Endothelial cell of umbilical vein (primary cell): ENCODE data around the gene SEMA4D. TPM values are rescaled to one million over a fixed set of nuclear protein-coding genes. Genes with fewer than 3 reads are reported as not detected.
A peak's percentile ranks its signal among the peaks of the same experiment; 100 is the strongest.

Experiments
- BruUV-seq: library from RNA; stranded (reverse); fragments of 400-500 nt; replicated peaks from 2 replicates; lab custom pipeline; 2021; lab: Mats Ljungman, UMichigan
- CTCF ChIA-PET: fragments of 300-600, 350-600 bp; sonication (Branson Sonifier 250); formaldehyde crosslinking; loops from one replicate; lab custom pipeline; 2021; ENCODE audit warnings: antibody characterized with exemption, inconsistent platforms; lab: Charles Lee
- POLR2A ChIA-PET: fragments of 300-600, 350-600 bp; sonication (Branson Sonifier 250); formaldehyde crosslinking; loops from one replicate; lab custom pipeline; 2021; ENCODE audit warnings: antibody characterized with exemption, inconsistent platforms; lab: Charles Lee
- DNase-seq: peaks from one replicate; pipeline ENCODE4 v3.0.0-alpha.2; 2011; ENCODE audit warnings: low read depth, low spot score
- FAIRE-seq: peaks from 2 replicates; lab custom pipeline; 2011; peaks lifted over from hg19 to GRCh38; lab: Jason Lieb, UNC
- H2AFZ ChIP-seq: 2 replicates; pipeline ENCODE4 v1.6.0; 2012; ENCODE audit warnings: low read depth, low read length, control low read depth, inconsistent platforms
- H3K27ac ChIP-seq: 2 replicates; pipeline ENCODE4 v1.5.1; 2011; ENCODE audit warnings: low read depth, mild to moderate bottlenecking, control low read depth, low read length, moderate library complexity; ENCODE audit not compliant: insufficient read depth
- H3K27me3 ChIP-seq, 2 experiments: 2 replicates each; pipeline versions ENCODE4 v1.6.0 to v1.6.1; 2011; ENCODE audit warnings: low read length in 2 of 2, mixed read lengths in 1 of 2; ENCODE audit not compliant: control insufficient read depth in 2 of 2, insufficient read depth in 2 of 2
- H3K36me3 ChIP-seq, 2 experiments: 2 replicates in 1 of 2; 3 replicates in 1 of 2; pipeline ENCODE4 v1.5.1; 2011; ENCODE audit warnings: low read length in 2 of 2, mild to moderate bottlenecking in 1 of 2, moderate library complexity in 1 of 2; ENCODE audit not compliant: control insufficient read depth in 2 of 2, insufficient read depth in 2 of 2; ENCODE audit errors: extremely low read depth in 1 of 2
- H3K4me1 ChIP-seq: 3 replicates; pipeline ENCODE4 v1.5.1; 2011; ENCODE audit warnings: mild to moderate bottlenecking, low read length; ENCODE audit not compliant: control insufficient read depth, insufficient read depth; ENCODE audit errors: extremely low read depth
- H3K4me2 ChIP-seq: 2 replicates; pipeline ENCODE4 v1.6.1; 2011; ENCODE audit warnings: low read length, control low read depth, mixed read lengths; ENCODE audit not compliant: insufficient read depth
- H3K4me3 ChIP-seq, 3 experiments: fragments of 200-600 bp in 1 of 3; sonication (generic), shearing (Covaris generic) in 1 of 3; replicated peaks in 1 of 3; 2 replicates each; pipeline ENCODE4 v1.5.1; 2011 to 2016; ENCODE audit warnings: control low read depth in 3 of 3, low read length in 3 of 3, mild to moderate bottlenecking in 2 of 3, inconsistent platforms in 1 of 3, low read depth in 1 of 3, moderate library complexity in 1 of 3; ENCODE audit not compliant: insufficient read depth in 1 of 3
- H3K79me2 ChIP-seq: 2 replicates; pipeline ENCODE4 v1.6.0; 2012; ENCODE audit warnings: low read length, inconsistent platforms; ENCODE audit not compliant: control insufficient read depth, insufficient read depth
- H3K9ac ChIP-seq: replicated peaks from 2 replicates; pipeline ENCODE3; 2011; ENCODE audit warnings: low read length, control low read depth; ENCODE audit not compliant: insufficient read depth; ENCODE audit errors: extremely low read depth
- H3K9me1 ChIP-seq: replicated peaks from 3 replicates; pipeline ENCODE4 v1.6.0; 2011; ENCODE audit warnings: mild to moderate bottlenecking, low read length; ENCODE audit not compliant: control insufficient read depth, insufficient read depth; ENCODE audit errors: extremely low read depth
- H3K9me3 ChIP-seq: replicated peaks from 2 replicates; pipeline ENCODE4 v1.5.1; 2012; ENCODE audit warnings: low read length, inconsistent platforms; ENCODE audit not compliant: control insufficient read depth, insufficient read depth
- H4K20me1 ChIP-seq: replicated peaks from 2 replicates; pipeline ENCODE3; 2011; ENCODE audit warnings: mild to moderate bottlenecking, low read length; ENCODE audit not compliant: control insufficient read depth, insufficient read depth; ENCODE audit errors: extremely low read depth
- FOS ChIP-seq: IDR thresholded peaks from 2 replicates; pipeline ENCODE4 v1.6.1; 2011; ENCODE audit warnings: mild to moderate bottlenecking, low read length, moderate library complexity, borderline replicate concordance; ENCODE audit not compliant: insufficient read depth
- JUN ChIP-seq: IDR thresholded peaks from 2 replicates; pipeline ENCODE4 v1.6.1; 2011; ENCODE audit warnings: borderline replicate concordance, low read depth; ENCODE audit not compliant: insufficient read length, insufficient read depth
- MYC ChIP-seq: IDR thresholded peaks from one replicate; pipeline ENCODE4 v1.6.1; 2011; ENCODE audit warnings: mild to moderate bottlenecking, low read depth, low read length
- POLR2A ChIP-seq: IDR thresholded peaks from 2 replicates; pipeline ENCODE4 v1.6.1; 2012; ENCODE audit warnings: low read depth, mild to moderate bottlenecking, control low read depth, low read length
- dilution Hi-C: fragments of 300-500 bp; cut with MboI; formaldehyde crosslinking; loops from one replicate; pipeline ENCODE4 v1.15.0; 2019; ENCODE audit warnings: low sequenced_read_pairs; ENCODE audit not compliant: extremely low pct_ligation_motif_present
- intact Hi-C: fragments of 100-400 bp; cut with micrococcal nuclease; formaldehyde crosslinking; loops from one replicate; pipeline ENCODE4 v1.10.0; 2022
- polyA plus RNA-seq, 4 experiments: library from polyadenylated mRNA; depleted of rRNA in 3 of 4; stranded (reverse) in 3 of 4; unstranded in 1 of 4; fragments of >200 nt; gene quantifications; 2 replicates each; pipeline versions ENCODE4 v1.2.1 to v1.2.3, GENCODE V29; 2011 to 2012; ENCODE audit warnings: missing spikeins in 1 of 4
- total RNA-seq: library from RNA; stranded (reverse); gene quantifications from 2 replicates; pipeline ENCODE4 v1.2.3, GENCODE V29; 2021
- TF ChIP-seq, protein P1 (sequence below): IDR thresholded peaks from 2 replicates; pipeline ENCODE4 v1.6.1; 2011; ENCODE audit not compliant: insufficient read depth, insufficient read length

SEMA4D gene
- total and polyA plus RNA-seq, 2 donors (not counting 3 experiments of a cell fraction or from before 2014, with no cell fraction given), result 3.9 to 15.7 TPM

DNA sequence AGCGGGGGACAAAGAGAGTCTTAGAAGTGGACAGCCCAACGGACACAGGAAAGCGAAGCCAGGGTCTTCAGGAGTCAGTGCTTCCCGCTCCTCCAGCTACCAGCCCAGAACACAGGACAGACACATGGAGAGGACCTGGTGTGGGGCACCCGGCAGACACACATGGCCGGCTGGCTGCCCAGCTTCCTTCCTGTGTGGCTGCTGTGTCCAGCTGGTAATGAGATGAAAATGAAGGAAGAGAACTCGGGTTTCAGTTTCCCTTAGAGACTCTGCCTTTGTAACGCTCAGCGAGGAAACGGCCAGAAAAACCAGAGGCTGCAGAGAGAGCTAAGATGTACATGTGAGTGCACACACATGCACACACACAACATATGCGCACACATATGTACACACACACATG is 92.1 kb downstream of the SEMA4D start:
- no peaks in the 10 kb centered on the region for H3K9me1 ChIP-seq
- peaks cover 2% of the 10 kb centered on the region for H3K4me1 ChIP-seq
- H2AFZ ChIP-seq, result no peak overlapping the region
- no TSS peak for BruUV-seq
- no peak overlapping the region for H3K27ac ChIP-seq
- FAIRE-seq (peak; percentile 18), DNase-seq (peak; percentile 30)
- no peak overlapping the region for H3K4me3 ChIP-seq
- no peak overlapping the region for H3K4me2 ChIP-seq
- no peak overlapping the region for H3K9ac ChIP-seq
- no peaks in the 10 kb centered on the region for H4K20me1 ChIP-seq
- no peaks in the 10 kb centered on the region for H3K27me3 ChIP-seq
- no peaks in the 10 kb centered on the region for H3K9me3 ChIP-seq
- no peaks in the 10 kb centered on the region for H3K79me2 ChIP-seq
- CTCF ChIA-PET, result interaction anchor here (1.1 to 3.0 kb wide), 4 partner anchors 30 to 143 kb away, joined by 3 to 14 read pairs (median 3); partner anchors contain the start of gene SECISBP2
- intact Hi-C loops (no loop called here), dilution Hi-C loops (no loop called here)
- H3K36me3 ChIP-seq, result no peaks in the 10 kb centered on the region
- POLR2A ChIA-PET, result no interaction called here
- TF ChIP-seq MYC, result no peak

DNA sequence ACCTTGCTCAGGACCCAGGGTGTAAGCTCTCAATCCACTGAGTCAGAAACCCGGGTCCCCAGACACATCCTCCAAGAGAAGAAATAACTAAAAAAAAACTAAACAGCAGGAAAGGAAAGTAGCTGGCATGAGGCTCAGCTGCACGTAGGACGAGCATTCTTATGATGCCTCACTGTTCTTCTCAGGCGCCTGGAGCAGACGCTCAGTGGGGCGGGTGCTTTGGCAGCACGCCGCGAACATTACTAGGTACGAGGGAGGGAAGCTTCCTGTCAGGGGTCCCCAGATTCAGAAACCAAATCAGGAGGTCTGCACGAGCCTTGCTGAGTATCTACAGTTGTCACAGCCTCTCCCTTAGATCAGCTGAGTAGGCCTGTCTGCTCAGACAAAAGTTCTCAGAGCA is 93.8 kb downstream of the SEMA4D start:
- Histone ChIP-seq H3K9ac (no peak overlapping the region), H2AFZ (no peak overlapping the region), H3K36me3 (no peaks in the 10 kb centered on the region), H3K4me3 (no peak overlapping the region), H3K9me1 (no peaks in the 10 kb centered on the region), H3K27ac (no peak overlapping the region), H3K9me3 (no peaks in the 10 kb centered on the region), H3K4me2 (no peak overlapping the region), H3K4me1 (peaks cover 2% of the 10 kb centered on the region), H3K79me2 (no peaks in the 10 kb centered on the region), H4K20me1 (no peaks in the 10 kb centered on the region), H3K27me3 (no peaks in the 10 kb centered on the region)
- DNase-seq, result no peak
- ChIA-PET POLR2A (no interaction called here), CTCF (interaction anchor here (1.1 kb wide), 1 partner anchor 145 kb away, joined by 3 read pairs; no protein-coding TSS in a partner anchor)
- dilution Hi-C loops (no loop called here), intact Hi-C loops (no loop called here)
- no TSS peak for BruUV-seq
- FAIRE-seq, result no peak
- TF ChIP-seq JUN (no peak), FOS (no peak), POLR2A (no peak)
- TF ChIP-seq, protein P1, sequence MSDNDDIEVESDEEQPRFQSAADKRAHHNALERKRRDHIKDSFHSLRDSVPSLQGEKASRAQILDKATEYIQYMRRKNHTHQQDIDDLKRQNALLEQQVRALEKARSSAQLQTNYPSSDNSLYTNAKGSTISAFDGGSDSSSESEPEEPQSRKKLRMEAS, result no peak
